HG02943 (cell line): ENCODE measurements around the gene SLC6A6.

Source experiments
- ATAC-seq: cut with Tn5 transposase; IDR thresholded peaks from one replicate; pipeline ENCODE4 v1.9.1; 2021; ENCODE audit warnings: mild to moderate bottlenecking, low read depth, moderate library complexity; ENCODE audit not compliant: unreplicated experiment

SLC6A6 gene

GRCh38 chr3:14478956-14479550 lies 76.6 kb downstream of the SLC6A6 start:
- ATAC-seq, result no peak

GRCh38 chr3:14479591-14479990 lies 77.2 kb downstream of the SLC6A6 start:
- no peak for ATAC-seq

GRCh38 chr3:14480207-14481017 lies 78.0 kb downstream of the SLC6A6 start:
- no peak for ATAC-seq

GRCh38 chr3:14481018-14481645 lies 78.7 kb downstream of the SLC6A6 start:
- ATAC-seq, result no peak

DNA sequence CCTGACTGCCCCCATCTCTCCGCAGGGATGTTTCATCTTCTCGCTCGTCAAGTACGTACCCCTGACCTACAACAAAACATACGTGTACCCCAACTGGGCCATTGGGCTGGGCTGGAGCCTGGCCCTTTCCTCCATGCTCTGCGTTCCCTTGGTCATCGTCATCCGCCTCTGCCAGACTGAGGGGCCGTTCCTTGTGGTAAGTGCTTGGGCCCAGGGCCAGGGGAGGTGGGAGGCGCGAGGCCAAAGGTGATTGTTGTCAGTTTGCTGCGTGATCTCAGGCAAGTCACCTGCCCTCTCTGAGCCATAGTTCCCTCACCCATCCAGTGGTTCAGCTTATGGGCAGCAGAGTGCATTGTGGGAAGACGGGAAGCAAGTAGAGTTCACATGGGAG lies 79.2 kb downstream of the SLC6A6 start:
- ATAC-seq, result no peak

- no peak for ATAC-seq
Measured at GRCh38 chr3:14482271-14482721, 79.9 kb downstream of the SLC6A6 start.

DNA sequence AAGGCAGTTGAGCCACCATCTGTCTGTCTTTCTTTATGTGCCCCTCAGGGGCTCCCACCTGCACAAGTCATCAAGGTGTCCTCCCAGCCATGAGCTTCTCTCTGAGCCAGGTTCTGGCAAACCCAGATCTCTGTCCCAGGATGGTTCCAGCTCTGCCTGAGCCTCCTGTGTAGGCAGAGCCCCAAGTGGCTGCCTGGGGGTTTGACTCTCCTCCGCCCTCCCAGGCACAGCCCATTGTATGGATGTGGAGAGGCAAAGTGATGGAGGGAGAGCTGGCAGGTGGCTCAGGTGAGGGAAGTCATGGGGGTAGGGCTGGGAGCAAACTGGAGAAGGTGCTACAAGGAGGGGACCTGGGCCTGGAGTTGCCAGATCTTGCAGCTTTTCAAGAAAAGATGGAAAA lies 80.9 kb downstream of the SLC6A6 start:
- no peak for ATAC-seq

DNA sequence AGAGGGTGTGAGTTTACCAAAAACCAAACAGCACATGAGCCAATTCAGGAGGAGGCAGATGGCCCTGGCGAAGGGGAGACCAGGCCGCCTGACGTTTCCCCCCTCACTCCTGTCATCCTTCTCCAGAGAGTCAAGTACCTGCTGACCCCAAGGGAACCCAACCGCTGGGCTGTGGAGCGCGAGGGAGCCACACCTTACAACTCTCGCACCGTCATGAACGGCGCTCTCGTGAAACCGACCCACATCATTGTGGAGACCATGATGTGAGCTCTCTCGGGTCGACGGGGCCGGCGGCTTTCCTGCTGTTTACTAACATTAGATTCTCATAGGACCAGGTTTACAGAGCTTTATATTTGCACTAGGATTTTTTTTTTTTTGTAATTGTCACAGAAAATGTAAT lies 82.3 kb downstream of the SLC6A6 start:
- no peak for ATAC-seq

DNA sequence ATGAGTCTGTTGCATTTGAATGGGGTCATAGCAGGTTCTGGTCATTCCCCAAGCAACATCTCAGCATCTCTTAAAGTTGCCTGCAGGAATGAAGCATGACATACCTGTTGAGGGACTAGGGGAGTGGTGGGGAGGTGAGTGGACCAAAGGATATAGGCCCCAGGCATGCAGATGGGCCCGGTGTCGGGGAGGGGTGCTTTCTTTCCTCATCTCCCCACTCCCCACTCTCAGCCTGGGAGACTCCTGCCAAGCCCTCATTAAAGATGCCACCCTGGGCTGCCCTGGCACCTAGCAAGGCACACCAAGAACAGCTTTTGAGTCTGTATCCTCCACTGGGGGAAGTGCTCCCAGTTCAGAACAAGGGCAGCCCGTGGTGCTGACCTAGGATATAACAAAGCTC lies 83.6 kb downstream of the SLC6A6 start:
- ATAC-seq, result no peak

DNA sequence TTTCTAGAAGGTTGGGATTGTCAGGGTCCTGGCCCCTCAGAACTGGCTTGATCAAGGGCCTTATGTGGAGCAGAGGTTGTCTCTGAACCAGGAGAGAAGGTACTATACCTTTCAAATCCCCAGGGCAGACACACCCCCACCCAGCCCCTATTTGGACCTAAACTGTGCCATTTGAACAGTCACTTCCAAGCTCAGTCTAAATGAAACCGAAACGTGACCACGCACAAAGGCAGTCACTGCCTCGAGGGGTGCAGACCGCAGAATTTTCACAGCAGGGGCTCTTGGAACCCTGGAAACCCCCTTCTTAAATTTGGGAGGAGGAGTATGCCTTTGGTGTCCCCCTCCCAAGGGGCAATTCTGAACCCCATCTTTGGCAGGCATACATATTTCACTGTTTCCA lies 84.1 kb downstream of the SLC6A6 start:
- ATAC-seq, result no peak

DNA sequence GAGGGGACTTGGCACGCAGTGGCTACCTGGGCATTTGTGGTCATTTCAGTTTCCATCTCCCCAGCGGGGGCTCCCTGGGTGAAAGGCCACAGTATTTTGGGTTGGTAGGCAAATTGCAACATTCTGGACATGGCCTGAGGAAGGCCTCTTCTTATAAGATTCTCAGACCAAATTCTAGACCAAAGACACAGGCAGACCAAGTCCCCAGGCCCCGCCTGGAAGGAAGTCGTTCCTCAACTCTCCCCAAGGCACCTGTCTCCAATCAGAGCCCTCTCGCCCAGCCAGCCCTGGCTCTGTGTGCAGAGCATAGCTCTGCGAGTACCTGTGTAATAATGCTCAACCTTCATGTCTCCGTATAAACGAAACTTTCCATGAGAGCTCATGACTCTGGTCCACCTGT lies 84.7 kb downstream of the SLC6A6 start:
- ATAC-seq, result no peak

DNA sequence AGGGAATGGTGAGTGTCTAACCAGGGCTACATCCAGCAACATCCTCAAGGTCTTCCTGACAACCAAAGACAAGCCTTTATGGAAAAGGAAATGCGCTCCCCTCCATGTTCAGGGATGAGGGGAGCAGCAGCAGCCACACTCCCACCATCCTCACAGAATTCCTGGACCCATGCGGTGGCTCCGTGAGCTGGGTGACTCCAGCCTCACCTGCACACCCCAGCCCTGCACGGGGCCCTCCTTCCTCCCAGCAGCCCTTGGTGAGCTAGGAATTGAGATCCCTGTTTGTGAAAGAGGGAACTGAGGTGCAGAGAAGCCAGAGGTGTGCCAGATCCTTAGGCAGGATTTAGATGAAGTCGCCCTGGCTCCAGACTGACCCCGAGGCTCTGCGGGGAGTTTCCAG lies 85.4 kb downstream of the SLC6A6 start:
- ATAC-seq, result no peak

DNA sequence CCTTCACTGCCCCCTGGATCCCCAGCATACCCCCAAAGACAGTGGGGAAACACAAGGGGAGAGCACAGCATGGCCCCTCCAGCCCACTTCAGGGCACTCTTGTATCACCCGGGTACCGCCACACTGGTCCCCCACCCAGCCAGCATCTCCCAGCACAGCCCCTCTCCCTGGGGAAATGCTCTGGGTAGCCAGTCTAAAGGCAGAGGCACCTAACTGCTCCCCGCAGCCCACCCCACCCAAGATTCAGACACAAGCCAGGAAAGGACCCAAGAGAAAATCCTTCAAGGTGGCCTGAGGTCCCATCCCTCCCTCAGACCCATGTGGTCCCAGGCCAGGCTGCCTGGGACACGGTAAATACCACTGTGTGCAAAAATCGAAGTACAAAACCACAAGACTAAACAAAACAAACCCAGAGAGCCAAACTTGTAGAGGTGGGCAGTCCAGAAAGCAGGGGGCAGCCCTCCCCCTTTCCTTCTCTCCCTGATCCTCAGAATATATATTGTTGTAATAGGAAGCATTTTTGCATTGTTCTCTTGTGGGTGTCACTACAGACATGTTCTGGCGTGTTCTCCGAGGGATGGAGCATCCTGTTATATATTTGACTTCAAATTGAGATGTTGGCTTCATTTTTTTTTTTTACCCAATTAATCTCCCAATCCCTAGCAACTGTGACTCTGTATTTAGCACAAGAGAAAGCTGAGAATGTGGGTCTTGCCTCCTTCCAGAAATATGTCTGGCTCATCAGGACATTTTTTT lies 86.1 kb downstream of the SLC6A6 start:
- no peak for ATAC-seq

- ATAC-seq, result no peak
Measured at GRCh38 chr3:14489641-14490040, 87.2 kb downstream of the SLC6A6 start.

DNA sequence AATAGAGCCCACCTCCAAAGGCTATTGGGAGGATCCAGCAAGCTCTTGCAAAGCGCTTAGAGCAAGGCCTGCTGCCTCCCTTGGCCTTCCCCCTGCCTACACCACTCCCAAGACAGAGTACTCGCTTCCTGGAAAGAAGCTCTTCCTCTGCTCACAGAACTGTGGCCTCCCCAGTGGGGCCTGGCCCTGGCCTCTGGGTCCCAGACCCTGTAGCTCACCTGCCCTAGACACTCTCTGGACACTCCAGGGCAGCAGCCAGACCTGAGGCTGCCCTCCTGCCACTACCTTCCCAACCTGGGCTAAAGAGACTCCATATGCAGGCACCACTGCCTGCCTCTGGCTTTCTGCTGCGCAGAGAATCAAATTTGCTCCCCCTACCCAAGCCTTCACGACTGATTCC lies 87.8 kb downstream of the SLC6A6 start:
- no peak for ATAC-seq

GRCh38 chr3:14490831-14491230 lies 88.4 kb downstream of the SLC6A6 start:
- no peak for ATAC-seq

DNA sequence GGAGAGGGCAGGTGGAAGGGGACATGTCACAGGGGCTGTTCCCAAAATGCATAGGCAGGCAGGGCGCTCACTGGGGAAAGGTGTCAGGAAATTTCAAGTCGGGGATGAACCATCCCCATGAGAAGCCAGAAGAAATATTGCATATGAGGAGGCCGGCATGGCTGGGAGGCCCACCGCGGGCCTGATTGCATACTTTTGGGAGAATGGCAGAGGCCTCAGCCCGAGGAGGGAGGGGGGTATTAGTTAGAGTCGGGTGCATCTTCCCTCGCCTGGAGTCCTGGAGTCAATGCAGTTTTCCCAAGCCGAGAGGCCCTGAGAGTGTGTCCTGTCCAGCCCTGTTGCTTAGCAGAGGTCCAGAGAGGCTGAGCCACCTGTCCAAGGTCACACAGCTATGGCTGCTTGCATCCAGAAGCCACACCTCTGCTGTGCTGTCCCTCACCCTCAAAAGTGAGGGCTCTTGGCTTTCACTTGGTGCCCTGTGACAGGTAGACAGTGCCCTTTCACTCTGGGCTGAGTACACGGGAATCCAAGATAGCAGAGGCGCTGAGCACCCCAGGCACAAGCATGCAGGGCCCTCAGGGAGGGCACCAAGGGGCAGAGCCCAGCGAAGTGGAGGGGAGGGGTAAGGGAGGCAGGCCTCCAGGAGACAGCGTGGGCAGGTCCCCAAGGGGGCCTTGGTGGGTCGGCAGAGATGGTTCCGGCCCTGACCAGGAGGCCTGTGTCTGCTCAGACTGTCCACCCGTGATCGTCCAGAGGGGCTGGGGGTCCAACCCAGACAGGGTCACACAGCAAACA lies 89.2 kb downstream of the SLC6A6 start:
- no peak for ATAC-seq

DNA sequence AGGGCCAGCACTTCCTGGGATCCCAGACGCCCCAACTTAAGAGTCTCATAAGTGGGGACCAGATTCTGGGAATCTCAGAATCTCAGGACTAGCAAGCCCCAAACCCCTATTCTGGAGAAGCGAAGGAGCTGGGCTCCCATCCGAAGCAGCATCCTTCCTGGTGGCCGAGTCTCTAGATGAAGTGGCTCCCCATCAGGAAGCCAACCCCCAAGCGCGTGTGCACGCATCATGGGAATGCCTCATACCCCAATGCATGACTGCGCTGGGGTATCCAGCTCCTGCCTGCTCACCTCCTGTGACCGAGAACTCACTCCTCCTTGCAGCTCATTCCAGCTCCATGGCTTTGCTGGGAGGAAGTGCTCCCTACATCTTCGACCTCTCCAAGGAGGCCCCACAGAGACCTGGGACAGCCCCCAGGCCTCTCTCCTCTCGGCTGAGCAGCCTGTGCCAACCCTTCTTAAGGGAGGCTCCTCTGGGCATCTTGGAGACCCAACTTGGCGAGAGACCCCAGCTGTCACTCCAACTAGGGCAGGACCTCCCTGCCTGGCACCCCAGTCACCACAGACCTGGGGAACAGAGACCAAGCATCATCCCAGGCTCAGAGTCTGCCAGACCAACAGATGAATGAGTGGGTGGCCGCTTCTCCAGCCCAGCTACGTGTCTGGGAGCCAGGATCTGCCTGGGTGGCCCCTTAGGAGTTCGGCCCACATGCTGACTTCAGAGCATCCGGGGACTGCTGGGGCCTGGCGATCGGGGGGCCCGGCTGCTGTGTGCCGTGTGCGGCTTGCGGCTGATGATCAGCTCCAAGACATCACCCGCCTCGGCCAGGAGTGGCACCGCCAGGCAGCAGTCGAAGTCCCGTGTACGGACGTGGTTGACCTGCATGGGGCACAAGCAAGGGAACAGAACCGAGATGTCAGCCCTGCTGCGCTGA lies 90.8 kb downstream of the SLC6A6 start:
- ATAC-seq, result no peak

DNA sequence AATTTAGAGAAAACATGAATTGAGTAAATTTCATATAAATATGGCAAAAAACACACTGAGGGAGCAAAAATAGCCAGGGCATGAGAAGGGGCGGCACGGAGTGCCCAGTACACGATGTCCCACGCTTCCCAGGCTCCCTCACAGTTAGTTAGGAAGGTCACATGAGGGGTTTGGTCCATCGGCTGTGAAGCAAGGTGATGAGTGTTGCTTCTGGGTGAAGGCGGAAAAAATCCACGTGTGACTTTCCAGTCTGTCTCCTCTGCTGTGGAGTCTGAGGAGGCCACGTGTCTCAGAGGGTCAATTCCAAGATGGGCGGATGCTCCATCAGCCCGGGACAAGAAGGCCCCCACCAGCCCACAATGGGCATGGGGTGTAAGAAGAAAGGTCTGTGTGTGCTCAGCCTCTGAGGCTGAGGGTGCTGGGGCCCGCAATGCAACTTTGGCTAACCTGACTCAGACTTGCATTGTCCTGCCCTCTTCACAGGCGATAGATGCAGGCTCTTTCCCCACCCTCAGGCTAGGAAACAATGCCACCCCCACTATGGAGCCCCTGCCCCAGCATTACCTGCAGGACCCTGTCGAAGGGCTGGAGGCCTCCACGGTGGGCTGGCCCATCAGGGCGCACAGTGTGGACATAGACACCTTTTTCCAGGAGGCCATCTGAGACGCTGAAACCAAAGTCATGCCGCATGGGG lies 92.0 kb downstream of the SLC6A6 start:
- no peak for ATAC-seq
